HG02840 (cell line): ENCODE results near the gene TIAM1.

ENCODE experiments used
- ATAC-seq: cut with Tn5 transposase; IDR thresholded peaks from one replicate; pipeline ENCODE4 v1.9.1; 2021; ENCODE audit warnings: mild to moderate bottlenecking, moderate library complexity, moderate number of reproducible peaks; ENCODE audit not compliant: unreplicated experiment, low FRiP score

The TIAM1 gene

GRCh38 chr21:31334648-31335121 is 9.4 kb downstream of the TIAM1 start:
- ATAC-seq, result no peak

GRCh38 chr21:31332525-31332924 is 11.5 kb downstream of the TIAM1 start:
- no peak for ATAC-seq

- no peak for ATAC-seq
Measured at GRCh38 chr21:31331231-31331630, 12.8 kb downstream of the TIAM1 start.

- no peak for ATAC-seq
Measured at GRCh38 chr21:31330144-31330483, 13.9 kb downstream of the TIAM1 start.

- ATAC-seq, result no peak
Measured at GRCh38 chr21:31329456-31330143, 14.5 kb downstream of the TIAM1 start.

GRCh38 chr21:31326522-31327242 is 17.4 kb downstream of the TIAM1 start:
- peak; percentile 97 for ATAC-seq

- no peak for ATAC-seq
Measured at GRCh38 chr21:31318971-31319370, 25.1 kb downstream of the TIAM1 start.

- no peak for ATAC-seq
Measured at GRCh38 chr21:31317688-31318087, 26.4 kb downstream of the TIAM1 start.

- no peak for ATAC-seq
Measured at GRCh38 chr21:31316488-31317169, 27.4 kb downstream of the TIAM1 start.

GRCh38 chr21:31316072-31316471 is 28.0 kb downstream of the TIAM1 start:
- no peak for ATAC-seq

- no peak for ATAC-seq
Measured at GRCh38 chr21:31310750-31311149, 33.3 kb downstream of the TIAM1 start.

- ATAC-seq, result no peak
Measured at GRCh38 chr21:31308584-31308983, 35.5 kb downstream of the TIAM1 start.

- ATAC-seq, result no peak
Measured at GRCh38 chr21:31305888-31306287, 38.2 kb downstream of the TIAM1 start.

- ATAC-seq, result peak; percentile 60
Measured at GRCh38 chr21:31299291-31300147, 44.5 kb downstream of the TIAM1 start.

GRCh38 chr21:31298618-31299269 is 45.3 kb downstream of the TIAM1 start:
- no peak for ATAC-seq

- no peak for ATAC-seq
Measured at GRCh38 chr21:31297806-31298205, 46.3 kb downstream of the TIAM1 start.

GRCh38 chr21:31295676-31296075 is 48.4 kb downstream of the TIAM1 start:
- no peak for ATAC-seq

GRCh38 chr21:31294691-31295090 is 49.4 kb downstream of the TIAM1 start:
- no peak for ATAC-seq

- no peak for ATAC-seq
Measured at GRCh38 chr21:31293986-31294385, 50.1 kb downstream of the TIAM1 start.

- no peak for ATAC-seq
Measured at GRCh38 chr21:31290765-31291164, 53.3 kb downstream of the TIAM1 start.
